GM11168 (cell line): ENCODE results near the gene NEURL3.

Source experiments
- in situ Hi-C: fragments of 300-500 bp; cut with MboI; formaldehyde crosslinking; loops from one replicate; pipeline ENCODE4 v1.12.0; 2022; ENCODE audit warnings: low sequenced_read_pairs; ENCODE audit not compliant: unreplicated experiment

Gene NEURL3

DNA sequence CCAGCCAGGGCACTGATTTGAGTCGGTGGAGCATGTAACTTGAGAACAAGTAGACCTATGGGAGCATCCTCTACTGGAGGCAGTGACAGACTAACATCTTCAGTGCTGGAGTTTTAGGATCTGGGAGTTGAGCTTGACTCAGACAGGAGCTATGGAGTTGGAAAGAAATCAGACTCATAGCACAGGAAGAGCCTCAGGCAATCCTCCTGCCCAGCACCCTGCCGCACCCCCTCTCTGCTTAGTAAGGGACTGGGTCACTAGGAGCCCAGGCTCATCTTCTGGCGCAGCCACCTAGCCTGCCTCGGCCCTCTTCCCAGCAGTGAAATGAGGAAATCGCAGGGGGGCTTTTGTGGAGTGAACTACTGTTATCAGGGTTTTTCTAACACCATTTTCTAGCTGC lies 35.0 kb upstream of the NEURL3 start:
- in situ Hi-C loops: no loop called here

DNA sequence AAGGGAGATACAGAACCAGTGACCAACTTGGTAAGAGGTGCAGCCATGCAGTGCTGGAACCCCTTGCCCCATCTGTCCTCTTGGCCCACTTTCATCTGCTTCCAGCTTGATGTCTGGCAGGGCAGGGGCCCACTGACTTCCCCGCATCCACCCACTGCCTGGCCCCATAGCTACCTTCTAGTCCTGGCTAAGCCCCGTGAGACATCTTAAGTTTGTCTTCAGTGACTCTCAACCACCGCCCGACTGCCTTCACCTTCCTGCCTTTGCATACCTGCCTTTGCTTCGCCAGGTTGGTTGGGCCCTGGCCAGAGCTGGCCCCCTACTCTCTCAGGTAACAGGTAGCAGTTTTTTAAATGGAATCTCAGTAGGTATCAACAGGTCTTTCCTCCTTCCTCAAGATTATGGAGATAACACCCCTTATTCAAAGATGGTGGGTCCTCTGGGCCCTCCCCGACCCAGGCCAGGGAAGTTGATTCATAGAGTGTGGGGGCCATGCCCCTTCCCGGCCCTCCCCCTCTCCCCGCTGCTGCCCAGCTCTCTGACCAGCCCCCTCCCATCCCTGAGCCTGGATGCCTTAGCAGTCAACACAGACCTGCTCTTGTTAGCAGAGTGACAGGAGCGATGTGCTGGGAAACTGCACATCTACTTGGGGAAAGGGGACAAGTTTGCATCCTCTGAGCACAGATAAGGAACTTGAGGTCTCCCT lies 34.2 kb upstream of the NEURL3 start:
- in situ Hi-C loops: no loop called here

DNA sequence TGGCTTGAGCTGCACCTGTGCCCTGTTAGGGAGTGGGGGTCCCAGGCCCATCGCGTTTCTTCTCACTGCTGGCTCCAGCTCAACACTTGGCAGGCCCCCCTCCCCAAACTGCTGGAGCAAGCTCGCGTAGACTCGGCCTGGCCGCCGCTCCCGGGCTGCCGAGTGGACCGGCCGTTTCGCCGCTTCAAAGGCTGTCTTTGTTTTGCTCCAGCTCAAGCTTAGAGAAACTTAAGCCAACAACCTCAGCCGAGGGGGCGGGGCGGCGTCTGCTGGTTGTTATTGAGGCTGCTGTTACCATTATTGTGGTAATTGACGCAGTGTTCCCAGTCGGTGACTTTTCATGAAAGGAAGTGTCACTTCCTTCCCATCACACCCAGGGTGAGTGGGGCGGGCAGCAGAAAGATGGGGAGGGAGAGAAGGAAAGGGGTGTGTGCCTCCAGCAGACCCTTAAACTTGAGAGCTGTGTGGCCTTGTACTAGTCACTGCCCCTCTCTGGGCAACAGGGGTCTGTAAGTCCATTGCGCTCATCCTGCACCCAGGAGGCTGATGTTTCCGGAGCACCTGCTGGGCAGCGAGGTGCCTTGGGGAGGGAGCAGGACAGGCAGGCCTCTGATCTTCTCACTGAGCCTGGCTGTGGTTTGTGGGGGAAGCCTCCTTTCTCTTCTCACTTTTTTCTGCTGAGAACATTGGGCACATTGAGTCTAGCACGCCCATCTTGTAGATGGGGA lies 33.5 kb upstream of the NEURL3 start:
- in situ Hi-C loops: no loop called here

DNA sequence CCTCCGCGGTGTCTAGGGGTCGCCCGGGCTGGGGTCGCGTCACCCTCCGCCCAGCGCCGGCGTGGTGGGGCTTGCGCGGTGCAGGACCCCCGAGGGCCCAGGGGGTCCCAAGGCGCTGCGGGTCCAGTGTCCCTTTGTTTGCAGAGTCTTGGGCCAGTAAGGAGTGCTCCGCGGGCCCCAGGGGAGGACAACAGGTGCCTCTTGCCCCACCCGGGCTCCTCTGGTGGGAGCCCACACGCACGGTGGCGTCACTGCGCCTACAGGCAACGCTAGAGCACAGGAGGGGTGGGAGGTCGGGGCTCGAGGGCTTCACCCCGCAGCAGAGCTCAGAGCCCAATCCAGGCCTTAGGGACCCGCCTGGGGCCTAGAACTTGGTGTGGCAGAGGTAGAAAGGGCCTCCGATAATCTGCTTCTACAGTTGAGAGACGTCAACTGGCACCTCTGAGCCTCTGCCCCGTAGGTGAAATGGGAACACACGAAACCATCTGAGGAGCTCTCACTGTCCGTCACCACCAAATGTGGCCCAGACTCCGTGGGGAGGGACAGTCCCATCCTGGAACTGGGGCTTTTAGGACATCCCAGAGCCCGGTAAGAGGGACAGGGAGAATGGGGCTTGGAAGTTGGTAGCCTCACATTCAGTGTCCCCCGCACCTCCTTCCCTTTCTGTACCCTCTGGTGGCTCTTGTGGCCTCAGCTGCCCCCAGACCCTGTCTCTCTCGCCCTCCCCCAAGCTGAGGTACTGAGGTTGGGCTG lies 32.8 kb upstream of the NEURL3 start:
- in situ Hi-C loops: no loop called here

DNA sequence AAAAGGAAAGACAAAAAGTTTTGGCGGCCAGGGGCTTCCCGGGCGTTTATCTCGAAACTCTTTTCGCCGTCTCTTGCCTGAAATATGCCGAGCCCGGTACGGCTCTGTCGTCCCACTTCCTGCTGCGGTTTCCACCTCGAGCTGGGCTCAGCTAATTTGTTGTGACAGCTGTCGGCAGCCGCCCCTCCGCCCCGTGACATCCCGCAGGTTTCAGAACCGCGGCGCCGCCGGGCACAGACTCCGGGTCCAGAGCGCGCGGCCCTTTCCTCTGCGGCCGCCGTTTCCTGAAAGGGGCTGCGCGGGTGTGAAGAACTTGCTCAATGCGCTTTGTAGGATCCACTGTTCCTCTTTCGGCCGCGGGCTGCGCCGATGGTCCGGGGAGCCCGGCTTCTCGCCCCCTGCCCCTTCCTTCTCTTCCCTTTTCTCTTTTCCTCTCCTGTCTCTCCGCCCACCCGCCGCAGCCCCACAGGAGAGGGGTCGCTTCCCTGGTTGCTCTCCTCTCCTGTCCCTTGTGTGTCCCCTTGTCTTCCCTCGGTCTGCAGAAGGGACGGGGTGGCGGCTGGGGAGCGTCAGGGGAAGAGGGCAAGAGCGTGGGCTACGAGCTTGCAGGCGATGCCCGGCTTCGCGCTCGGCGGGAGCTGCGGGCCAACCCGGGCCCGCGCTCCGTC lies 32.0 kb upstream of the NEURL3 start:
- in situ Hi-C loops: no loop called here

DNA sequence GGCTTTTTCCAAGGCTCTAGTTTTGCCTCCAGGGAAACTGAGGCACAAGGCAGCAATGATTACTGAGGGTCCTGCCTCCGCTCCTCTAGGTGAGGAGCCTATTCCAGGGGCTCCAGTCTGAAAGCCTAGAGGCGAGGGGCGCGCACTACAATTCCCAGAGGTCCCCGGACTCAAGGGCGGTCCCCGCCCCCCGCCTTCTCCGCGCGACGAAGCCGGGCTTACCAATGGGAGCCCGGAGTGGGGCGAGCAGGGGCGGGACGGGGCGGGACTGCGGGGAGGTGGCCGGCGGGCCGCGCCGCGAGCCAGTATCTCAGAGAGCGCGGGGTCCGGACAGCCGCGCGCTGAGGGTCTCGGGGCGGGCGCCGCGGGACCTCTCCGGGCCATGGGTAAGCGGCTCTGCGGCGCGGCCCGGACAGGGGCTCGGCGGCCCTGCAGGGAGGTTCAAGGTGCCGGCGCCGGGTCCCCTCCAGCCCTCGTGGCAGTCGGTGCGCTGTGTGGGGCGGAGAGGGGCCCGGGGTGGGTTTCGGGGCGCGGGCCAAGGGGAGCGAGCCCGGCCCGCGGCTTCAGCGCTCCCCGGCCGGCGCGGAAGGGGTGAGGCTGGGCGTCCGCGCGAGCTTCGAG lies 31.4 kb upstream of the NEURL3 start, which contains the start of gene ARID5A:
Gene ARID5A (plus strand): TSS at position 308 of the 621 bp plus-strand sequence. CDS start 75 bp downstream, at position 383.
- in situ Hi-C loops: no loop called here

DNA sequence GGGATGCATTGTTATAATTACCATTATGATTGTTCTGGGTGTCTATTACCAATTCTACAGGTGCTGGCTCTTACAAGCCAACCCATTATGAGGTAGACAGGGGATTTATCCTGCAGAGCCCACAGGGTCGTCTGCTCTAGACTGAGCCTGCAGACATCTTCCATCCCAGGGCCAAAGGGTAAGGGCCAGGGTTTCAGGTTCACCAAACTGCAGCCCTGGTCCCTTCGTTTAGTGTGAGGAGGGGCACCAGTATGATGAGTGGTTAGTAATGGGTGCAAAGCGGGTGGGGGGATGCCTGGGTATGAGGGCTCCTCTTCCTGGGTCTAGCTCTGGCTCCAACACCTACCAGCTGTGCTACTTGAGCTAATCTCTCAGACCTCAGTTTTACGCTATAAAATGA lies 30.2 kb upstream of the NEURL3 start:
- in situ Hi-C loops: no loop called here

DNA sequence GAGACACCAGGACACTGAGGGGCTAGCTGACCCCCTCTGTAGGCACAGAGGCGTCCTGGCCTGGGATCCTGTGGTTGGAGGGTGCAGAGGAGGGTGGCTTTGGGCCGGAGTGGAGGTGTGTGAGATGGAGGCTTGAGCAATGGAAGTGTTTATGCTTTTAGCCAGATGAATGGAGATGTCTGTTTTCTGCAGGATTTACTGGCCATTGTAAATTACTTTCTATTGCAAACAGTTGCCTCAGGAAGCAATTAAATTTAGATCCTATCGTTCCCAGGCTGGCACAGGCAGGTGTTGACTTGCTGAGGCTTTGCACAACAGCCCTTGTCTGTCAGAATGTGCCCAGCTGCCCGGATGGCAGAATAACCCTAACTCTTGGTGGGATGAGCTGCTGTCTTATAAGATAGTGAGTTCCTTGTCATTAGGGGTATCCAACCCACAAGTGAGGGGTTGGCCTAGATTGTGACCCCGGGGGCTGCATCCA lies 29.6 kb upstream of the NEURL3 start:
- in situ Hi-C loops: no loop called here

DNA sequence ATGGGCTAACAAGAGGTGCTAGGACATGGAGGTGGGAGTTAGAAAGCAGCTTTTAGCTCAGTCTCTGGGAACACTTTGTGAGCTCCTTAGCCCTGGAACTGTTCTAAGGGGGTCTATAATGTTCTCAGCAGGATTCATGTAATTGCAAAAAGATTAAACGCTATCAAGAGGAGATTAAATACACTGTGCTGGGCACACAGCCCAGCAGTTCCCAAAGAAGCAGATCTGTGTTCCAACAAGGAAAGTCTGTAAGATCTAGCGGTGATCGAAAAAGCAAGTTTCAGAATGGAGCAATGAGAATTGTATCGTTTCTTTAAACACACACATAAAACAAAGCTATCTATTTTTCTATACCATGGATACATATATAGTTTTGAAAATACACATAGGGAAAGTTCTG lies 29.0 kb upstream of the NEURL3 start:
- in situ Hi-C loops: no loop called here

DNA sequence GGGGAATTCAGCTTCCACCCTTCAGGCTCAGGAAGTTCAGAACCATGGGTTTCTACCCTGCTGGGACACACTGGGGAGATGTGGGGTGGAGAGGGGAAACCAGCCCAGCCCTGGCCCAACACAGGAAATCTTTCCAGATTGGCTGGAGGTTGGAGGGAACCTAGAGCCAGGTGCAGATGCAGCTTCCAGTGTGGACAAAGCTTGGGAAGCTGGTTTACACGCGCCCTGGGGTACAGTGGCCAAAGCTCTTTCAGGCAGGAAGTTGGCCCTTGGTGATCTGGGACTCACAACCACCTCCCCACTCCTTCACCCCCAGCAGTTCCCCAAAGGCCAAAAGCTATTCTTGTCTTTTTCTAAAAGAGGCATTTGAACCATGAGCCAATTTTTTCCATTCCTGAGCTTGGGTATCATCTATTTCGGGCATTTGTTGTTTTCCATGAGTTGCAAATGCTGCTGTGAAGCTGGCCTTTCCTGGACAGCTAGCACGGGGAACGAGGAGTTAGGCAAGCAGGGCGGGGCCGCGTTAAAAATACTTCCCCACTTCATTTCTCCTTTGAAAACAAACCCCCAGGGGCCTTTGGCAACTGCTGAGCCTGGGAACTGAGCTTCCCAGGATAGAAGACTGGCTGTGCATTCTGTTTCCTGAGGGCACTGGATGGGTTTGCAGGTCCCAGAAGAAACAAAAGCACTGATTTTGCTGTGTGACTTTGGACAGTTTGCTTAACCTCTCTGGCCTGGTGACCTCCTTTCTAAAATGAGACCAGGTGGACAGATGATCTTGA lies 28.3 kb upstream of the NEURL3 start:
- in situ Hi-C loops: no loop called here

DNA sequence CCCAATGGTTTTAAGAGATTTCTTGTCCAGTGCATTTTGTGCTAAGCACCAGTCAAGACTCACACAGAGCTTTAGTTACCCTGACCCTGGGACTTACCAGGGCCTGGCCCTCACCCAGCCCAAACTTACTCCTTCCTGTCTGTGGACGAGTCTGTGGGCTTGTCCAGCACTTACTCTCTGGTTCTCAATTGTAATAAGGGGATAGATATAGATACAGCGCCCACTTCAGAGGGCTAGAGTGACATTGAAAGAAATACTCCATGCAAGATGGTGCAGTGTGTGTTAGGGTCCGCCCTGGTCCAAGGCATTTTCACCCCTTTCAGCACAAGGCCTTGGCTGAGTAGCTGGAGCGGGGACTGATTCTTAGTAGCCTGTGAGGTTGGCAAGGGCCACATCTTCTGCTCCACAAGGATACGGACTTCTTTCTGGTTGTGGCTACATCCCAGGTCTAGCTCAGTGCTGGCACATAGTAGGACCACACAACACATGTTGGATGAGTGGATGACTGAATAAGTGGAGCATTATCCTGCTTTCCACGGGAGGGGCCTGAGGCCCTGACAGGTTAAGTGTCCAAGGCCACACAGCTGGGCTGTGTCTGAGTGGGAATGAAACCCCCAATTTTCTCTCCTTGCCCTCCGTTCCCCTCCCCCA lies 27.6 kb upstream of the NEURL3 start:
- in situ Hi-C loops: no loop called here

DNA sequence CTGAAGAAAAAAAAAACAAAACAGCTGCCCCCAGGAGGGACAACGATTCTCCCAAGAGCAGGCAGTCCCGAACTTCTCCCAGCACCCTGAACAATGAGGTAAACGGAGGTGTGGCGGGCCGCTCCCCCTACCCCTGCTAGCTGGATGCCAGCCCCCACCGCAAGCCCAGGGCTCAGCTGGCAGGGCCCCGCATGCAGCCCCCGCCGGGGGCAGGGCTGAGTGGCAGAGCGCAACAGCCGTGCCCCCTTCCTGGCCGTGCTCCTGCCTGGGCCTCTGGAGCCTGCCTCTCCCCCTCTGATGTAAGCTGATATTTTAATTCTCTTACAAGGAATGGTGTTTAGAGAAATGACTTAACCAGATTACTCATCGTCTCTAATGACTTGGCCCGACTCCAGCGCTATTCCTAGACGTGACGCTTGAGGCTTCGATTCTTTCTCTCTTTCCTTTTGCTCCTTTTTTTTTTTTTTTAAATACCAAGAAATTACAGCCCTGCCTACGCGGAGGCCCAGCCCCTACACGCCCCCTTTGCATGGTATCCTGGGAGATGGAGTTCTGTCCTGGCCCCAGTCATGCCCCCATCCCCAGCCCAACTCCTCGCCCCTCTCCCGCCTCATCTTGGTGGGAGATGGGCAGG lies 26.8 kb upstream of the NEURL3 start:
- in situ Hi-C loops: no loop called here

DNA sequence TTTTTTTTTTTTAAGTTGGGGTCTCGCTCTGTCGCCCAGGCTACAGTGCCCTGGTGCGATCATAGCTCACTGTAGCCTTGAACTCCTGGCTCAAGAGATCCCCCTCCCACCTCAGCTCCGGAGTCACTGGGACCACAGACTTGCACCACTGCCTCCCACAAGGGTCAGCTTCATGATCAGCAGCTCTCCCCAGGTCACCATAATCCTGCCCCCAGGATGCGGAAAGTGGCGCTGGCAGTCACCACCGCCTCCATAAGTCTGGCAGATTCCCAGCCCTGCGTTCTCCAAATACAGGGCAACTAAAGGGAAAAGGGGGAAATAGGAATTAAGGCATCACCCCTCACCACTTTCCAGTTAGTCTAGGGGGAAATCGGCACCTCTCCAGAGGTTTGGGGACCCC lies 26.2 kb upstream of the NEURL3 start:
- in situ Hi-C loops: no loop called here

DNA sequence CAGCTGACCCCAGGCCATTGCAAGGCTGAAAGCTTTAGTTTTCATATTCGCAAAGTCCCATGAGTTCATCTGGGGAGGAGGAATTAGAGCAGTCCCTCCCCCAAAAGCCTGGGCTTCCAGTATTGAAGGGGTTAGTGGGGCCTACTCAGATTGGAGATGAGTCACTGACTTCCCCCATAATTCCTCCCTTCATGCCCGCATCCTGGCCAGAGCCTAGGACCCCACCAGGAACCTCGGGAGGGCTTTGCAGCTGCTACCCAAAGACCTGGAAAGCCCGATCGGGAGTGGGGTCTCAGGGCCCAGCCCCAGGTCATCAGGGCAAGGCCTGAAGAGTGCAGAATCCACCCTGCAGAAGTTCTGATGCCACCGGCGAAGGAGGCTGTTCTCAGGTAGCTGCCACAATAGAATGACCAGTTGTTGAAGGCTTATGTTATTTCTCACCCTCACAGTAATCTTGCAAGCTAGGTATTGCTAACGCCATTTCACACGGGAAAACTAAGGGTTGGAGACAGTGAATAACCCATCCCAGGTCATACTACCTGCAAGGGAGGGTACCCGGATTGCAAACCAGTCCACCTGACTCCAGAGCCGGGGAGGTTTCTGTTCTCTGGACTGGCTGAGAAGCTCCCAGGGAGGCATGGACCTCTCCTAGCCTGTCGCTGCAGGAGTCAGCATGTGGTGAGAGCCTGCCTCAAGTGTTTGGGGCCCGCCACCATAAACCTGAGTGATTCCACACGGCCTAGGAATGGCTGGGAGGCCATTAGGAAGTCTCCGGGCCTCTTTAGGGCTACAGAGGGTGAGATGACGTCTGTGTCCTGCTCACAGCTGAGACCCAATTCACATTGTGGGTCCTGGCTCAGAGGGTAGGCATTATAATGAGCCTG lies 25.6 kb upstream of the NEURL3 start:
- in situ Hi-C loops: no loop called here

DNA sequence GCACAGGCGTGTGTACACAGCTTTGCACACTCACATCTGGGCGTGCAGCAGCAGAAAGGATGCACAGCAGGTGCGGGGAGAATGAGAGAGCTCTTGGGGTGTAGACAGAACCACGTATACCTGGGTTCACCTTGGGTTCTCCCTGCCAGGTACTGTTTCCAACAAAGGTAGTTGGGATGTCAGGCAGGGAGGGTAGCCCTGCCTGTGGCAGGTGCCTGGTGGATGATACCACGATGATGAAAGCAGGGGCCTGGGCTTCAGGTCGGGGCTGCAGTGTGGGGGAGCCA lies 24.9 kb upstream of the NEURL3 start:
- in situ Hi-C loops: no loop called here

DNA sequence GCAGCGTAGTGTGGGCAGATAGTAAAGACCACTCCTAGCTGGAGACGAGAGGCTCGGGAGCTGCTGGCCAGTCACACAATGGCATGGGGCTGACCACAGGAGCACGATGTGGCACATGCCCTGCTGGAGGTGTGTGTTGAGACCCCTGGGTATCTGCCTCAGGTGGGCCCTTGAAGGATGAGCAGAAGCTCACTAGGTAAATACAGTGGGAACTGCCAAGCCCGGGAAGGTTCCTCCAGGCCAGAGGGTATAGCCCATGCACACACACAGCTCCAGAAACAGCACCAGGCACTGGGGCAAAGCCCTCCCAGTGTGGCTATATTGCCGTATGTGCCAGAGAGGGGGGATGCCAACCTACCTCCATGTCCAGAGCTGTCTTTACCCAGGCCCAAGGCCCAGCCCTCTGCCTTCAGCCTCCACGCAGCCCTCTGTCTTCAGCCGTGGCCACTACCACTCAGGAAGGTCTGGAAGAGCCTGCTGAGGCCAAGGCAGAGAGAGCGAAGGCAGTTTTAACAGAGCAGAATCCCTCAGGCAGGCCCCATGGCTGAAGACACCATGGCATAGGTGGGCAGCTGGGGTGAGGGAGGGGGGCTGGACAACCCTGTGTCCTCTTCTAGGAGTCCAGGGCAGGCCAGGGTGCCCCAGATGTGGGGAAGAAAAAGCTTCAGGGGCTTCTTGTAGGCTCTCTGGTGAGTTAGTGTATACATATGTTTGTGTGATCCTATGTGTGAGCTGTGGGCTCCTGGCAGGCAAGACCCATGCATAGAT lies 24.4 kb upstream of the NEURL3 start:
- in situ Hi-C loops: no loop called here
